GM23338 (cell line): ENCODE measurements around the gene KEAP1.

Source experiments
- CREB1 ChIP-seq: fragments of 250-450 bp; sonication (Bioruptor Pico); IDR thresholded peaks from 2 replicates; pipeline ENCODE4 v1.5.0; 2020; ENCODE audit warnings: low read depth, mild to moderate bottlenecking, moderate library complexity
- CTCF ChIP-seq, 2 experiments: fragments of 200-600 bp in 1 of 2; sonication (generic) in 1 of 2; conservative IDR thresholded peaks; 2 replicates each; pipeline versions ENCODE4 v1.5.1 to v1.6.1; 2016 to 2017; ENCODE audit warnings: antibody characterized with exemption in 2 of 2, low read depth in 2 of 2, mild to moderate bottlenecking in 2 of 2, moderate library complexity in 1 of 2
- EZH2 ChIP-seq: fragments of 200-600 bp; sonication (generic); IDR thresholded peaks from one replicate; pipeline ENCODE4 v1.8.0; 2017; ENCODE audit warnings: antibody characterized with exemption, mild to moderate bottlenecking, low read depth; ENCODE audit not compliant: unreplicated experiment
- EZH2phosphoT487 ChIP-seq: fragments of 200-600 bp; sonication (generic); IDR thresholded peaks from one replicate; pipeline ENCODE4 v1.8.1; 2018; ENCODE audit warnings: antibody characterized with exemption; ENCODE audit not compliant: unreplicated experiment
- JUNB ChIP-seq: IDR thresholded peaks from one replicate; pipeline ENCODE4 v1.6.1; 2016; ENCODE audit warnings: antibody characterized with exemption; ENCODE audit not compliant: unreplicated experiment
- NANOG ChIP-seq: IDR thresholded peaks from 2 replicates; pipeline ENCODE4 v1.6.1; 2016; ENCODE audit warnings: antibody characterized with exemption, borderline replicate concordance
- POLR2AphosphoS5 ChIP-seq: IDR thresholded peaks from 2 replicates; pipeline ENCODE4 v1.6.1; 2016; ENCODE audit warnings: antibody characterized with exemption, low read depth
- STAT1 ChIP-seq: IDR thresholded peaks from one replicate; pipeline ENCODE4 v1.6.1; 2016; ENCODE audit warnings: antibody characterized with exemption; ENCODE audit not compliant: unreplicated experiment
- TF ChIP-seq, protein P1 (sequence below): IDR thresholded peaks from one replicate; pipeline ENCODE4 v1.6.1; 2018; ENCODE audit warnings: antibody characterized with exemption; ENCODE audit not compliant: unreplicated experiment

- TF ChIP-seq, protein P1, sequence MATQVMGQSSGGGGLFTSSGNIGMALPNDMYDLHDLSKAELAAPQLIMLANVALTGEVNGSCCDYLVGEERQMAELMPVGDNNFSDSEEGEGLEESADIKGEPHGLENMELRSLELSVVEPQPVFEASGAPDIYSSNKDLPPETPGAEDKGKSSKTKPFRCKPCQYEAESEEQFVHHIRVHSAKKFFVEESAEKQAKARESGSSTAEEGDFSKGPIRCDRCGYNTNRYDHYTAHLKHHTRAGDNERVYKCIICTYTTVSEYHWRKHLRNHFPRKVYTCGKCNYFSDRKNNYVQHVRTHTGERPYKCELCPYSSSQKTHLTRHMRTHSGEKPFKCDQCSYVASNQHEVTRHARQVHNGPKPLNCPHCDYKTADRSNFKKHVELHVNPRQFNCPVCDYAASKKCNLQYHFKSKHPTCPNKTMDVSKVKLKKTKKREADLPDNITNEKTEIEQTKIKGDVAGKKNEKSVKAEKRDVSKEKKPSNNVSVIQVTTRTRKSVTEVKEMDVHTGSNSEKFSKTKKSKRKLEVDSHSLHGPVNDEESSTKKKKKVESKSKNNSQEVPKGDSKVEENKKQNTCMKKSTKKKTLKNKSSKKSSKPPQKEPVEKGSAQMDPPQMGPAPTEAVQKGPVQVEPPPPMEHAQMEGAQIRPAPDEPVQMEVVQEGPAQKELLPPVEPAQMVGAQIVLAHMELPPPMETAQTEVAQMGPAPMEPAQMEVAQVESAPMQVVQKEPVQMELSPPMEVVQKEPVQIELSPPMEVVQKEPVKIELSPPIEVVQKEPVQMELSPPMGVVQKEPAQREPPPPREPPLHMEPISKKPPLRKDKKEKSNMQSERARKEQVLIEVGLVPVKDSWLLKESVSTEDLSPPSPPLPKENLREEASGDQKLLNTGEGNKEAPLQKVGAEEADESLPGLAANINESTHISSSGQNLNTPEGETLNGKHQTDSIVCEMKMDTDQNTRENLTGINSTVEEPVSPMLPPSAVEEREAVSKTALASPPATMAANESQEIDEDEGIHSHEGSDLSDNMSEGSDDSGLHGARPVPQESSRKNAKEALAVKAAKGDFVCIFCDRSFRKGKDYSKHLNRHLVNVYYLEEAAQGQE, result no peak
- TF ChIP-seq EZH2phosphoT487 (no peak), CREB1 (no peak), JUNB (no peak), CTCF (conservative IDR thresholded peaks at IDR 0.05; ENCODE audit: low read depth in 2 of 2) (no peak), POLR2AphosphoS5 (no peak), EZH2 (no peak), STAT1 (no peak), NANOG (no peak)
Observed at GRCh38 chr19:10508707-10509106, 5.6 kb upstream of the KEAP1 start.
